GM10266 (cell line): ENCODE measurements around the gene LRP5.

Experiments used
- DNase-seq: peaks from one replicate; pipeline ENCODE4 v3.0.0; 2012; ENCODE audit errors: extremely low spot score
- TF ChIP-seq, protein P1 (sequence below): IDR thresholded peaks from 2 replicates; pipeline ENCODE4 v1.5.1; 2012; ENCODE audit warnings: mild to moderate bottlenecking, low read depth; ENCODE audit not compliant: control insufficient read depth, insufficient read depth; ENCODE audit errors: missing control alignments

The LRP5 gene

DNA sequence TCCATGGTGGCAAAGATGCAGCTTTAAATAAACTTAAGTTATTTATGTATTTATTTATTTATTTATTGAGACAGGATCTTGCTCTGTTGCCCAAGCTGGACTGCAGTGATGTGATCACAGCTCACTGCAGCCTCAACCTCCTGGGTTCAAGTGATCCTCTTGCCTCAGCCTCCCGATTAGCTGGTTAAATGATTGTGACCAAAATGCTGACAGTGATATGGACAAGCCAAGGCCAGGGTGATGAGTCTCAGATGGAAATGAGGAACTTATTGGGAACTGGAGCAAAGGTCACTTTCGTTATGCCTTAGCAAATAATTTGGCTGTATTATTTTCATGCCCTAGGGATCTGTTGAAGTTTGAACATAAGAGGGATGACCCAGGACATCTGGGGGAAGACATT is 9.3 kb upstream of the LRP5 start:
- TF ChIP-seq, protein P1, sequence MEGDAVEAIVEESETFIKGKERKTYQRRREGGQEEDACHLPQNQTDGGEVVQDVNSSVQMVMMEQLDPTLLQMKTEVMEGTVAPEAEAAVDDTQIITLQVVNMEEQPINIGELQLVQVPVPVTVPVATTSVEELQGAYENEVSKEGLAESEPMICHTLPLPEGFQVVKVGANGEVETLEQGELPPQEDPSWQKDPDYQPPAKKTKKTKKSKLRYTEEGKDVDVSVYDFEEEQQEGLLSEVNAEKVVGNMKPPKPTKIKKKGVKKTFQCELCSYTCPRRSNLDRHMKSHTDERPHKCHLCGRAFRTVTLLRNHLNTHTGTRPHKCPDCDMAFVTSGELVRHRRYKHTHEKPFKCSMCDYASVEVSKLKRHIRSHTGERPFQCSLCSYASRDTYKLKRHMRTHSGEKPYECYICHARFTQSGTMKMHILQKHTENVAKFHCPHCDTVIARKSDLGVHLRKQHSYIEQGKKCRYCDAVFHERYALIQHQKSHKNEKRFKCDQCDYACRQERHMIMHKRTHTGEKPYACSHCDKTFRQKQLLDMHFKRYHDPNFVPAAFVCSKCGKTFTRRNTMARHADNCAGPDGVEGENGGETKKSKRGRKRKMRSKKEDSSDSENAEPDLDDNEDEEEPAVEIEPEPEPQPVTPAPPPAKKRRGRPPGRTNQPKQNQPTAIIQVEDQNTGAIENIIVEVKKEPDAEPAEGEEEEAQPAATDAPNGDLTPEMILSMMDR: no peak
- no peak for DNase-seq

DNA sequence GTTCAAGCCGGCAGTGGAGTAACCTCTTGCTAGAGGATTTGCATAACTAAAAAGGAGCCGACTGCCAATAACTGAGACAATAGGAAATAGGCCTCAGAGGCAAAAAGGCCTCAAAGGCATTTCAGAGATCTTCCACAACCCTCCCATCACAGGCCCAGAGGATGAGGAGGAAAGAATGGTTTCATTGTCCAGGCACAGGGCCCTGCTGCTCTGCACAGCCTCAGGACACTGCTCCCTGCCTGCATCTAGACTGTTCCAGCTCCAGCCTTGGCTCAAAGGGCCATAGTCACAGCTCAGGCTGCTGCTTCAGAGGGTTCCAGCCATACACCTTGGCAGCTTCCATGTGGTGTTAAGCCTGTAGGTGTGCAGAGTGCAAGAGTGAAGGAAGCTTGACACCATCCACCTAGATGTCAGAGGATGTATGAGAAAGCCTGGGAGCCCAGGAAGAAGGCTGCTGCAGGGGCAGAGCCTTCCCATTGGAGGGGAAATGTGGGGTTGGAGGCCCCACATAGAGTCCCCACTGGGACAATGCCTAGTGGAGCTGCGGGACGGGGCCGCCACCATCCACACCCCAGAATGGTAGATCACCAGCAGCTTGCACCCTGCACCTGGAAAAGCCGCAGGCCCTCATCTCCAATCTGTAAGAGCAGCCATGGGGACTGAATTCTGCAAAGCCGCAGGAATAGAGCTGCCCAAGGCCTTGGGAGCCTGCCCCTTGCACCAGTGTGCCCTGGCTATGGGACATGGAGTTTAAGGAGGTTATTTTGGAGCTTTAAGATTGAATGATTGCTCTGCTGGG is 8.2 kb upstream of the LRP5 start:
- DNase-seq: no peak
- TF ChIP-seq, protein P1: no peak

DNA sequence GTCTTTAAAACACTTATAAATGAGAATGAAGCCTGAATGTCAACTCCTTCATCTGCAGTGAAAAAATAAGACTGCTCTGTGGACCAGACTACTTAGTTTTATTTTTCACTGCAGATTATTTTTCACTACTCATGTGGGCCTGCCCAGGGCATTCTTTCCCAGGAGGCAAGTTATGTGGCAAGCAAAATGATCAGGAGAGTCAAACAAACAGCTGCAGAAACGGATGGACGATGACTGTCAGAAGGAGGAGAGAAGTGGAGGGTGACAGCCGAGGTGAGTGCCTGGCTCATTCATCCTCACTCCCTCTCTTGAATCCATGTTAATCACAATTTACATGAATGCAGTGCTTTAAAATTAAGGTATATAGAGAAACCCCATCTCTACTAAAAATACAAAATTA is 5.8 kb upstream of the LRP5 start:
- no peak for DNase-seq
- TF ChIP-seq, protein P1: no peak

DNA sequence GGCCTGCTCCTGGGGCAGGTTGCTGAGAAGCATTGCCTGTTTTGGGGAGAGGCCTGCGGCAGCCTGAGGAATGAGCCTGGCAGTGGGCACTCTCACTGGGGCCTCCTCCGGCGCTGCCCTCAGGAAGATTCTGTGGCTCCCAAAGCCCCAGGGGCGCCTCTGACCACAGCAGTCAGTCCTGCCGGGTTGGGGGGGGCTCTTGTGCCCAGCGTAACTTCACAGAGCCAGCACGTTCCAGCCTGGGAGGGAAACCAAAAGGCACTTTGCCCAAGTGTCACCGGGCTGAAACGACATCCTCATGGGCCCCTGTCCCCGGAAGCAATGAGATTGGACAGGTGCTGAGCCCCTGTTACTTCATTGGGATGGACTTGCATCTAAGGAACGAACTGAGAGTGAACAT is 4.3 kb upstream of the LRP5 start:
- no peak for DNase-seq
- TF ChIP-seq, protein P1: no peak

DNA sequence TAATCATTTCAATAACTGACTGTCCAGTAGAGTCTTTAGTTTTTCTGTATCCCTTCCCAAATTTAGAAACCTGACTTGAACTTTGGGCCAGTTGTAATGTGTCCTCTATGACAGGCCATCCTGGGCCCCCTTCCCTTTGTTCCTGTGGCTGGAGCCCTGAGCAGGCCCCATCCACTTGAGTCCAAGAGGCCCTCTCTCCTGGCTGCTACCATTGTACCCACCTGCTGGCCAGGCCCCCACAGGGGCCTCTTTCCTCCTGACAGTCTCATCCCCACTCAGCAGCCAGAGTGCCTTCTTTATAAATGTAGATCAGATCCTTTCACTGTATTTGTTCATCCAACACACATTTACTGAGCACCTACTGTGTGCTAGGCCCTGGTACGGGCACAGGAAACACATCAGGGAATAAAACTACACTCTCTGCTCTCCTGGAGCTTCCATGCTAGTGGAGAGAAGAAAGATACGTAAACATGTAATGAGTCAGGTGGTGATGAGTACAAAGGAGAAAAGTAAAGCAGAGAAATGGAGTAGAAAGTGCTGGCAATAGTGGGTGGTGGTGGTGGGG is 2.7 kb upstream of the LRP5 start:
- TF ChIP-seq, protein P1: no peak
- DNase-seq: no peak

DNA sequence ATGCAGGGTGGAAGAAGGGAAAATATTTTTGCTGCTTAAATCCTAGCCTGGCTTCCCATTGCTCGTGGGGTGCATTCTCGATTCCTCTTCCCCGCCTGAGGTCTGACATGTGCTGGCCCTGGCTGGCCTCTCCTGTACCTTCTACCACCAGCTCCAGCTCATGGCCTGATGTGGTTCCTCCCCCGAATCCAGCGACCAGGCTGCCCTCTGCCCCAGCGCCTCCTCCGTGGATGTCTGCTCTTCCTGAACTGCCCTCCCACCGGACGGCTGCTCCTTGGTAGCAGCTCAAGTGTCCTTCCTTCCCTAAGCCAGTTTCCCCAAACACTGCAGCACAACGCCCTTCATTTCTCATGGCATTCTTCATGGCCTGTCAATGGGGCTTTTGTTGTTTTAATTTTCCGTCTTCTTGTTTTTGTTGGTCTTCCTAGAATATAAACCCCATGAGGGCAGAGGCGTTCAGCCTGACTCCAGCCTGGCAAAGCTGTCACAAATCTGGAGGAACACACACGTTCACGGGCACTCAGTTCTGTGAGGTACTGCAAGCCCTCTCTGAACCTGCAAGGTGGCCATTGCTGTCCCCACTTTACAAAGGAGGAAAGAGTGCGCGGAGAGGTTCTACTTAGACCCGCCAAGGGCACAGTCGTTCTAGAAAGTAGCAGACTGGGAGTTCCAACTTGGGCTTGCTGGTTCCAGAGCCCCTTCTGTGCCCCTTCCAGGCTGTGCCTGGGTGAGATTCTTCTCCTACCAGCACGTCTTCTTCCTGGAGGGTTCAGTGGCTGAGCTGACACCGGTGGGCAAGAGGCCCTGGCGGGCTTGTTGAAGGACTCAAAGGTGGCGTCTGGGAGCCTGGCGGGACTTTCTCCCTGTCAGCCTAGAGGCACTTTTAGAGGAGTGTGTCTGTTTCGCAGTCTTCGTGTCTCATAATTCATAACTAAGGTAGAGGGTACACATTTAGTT is 953 bp upstream of the LRP5 start:
- DNase-seq: no peak

More for the DNA sequence above, 953 bp upstream of the LRP5 start:
- TF ChIP-seq, protein P1: no peak
